AG09309 (cell line): Measurements from ENCODE around the gene ARMC2.
"Not testable (repeated sequence)": the region's sequence is repeated elsewhere in the genome, so short reads cannot be mapped to it uniquely, and the experiment has no call there.

ENCODE experiments used
- DNase-seq: peaks from one replicate; pipeline ENCODE4 v3.0.0-alpha.2; 2010; ENCODE audit warnings: low read depth
- H3K4me3 ChIP-seq: 2 replicates; pipeline ENCODE4 v1.5.1; 2011; ENCODE audit warnings: mild to moderate bottlenecking, low read depth, low read length, moderate library complexity; ENCODE audit not compliant: control insufficient read depth
- TF ChIP-seq, protein P1 (sequence below): IDR thresholded peaks from 2 replicates; pipeline ENCODE4 v1.5.1; 2011; ENCODE audit warnings: mild to moderate bottlenecking, low read depth, low read length, inconsistent platforms; ENCODE audit not compliant: insufficient read depth, control insufficient read depth; ENCODE audit errors: missing control alignments

The ARMC2 gene

DNA sequence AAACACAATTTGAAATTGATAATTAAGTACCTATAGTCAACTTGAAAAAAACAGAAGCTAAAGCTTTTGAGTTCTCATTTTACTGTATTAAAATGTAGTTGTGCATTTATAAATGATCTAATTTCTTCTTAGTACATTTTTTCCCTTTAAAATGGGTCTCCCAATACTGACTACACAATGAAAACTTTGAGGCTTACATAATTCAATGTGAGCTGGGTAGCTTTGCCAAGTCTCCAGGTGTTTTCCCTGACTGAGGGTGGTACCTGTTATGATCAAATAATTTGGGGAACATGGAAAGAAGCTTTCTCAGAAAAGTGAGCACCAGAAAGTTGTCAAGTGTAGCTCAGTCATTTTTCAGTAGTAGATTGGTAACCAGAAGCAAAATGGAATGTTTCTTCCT lies 74.3 kb downstream of the ARMC2 start:
- DNase-seq = no peak
- no peak overlapping the region for H3K4me3 ChIP-seq
- TF ChIP-seq, protein P1, sequence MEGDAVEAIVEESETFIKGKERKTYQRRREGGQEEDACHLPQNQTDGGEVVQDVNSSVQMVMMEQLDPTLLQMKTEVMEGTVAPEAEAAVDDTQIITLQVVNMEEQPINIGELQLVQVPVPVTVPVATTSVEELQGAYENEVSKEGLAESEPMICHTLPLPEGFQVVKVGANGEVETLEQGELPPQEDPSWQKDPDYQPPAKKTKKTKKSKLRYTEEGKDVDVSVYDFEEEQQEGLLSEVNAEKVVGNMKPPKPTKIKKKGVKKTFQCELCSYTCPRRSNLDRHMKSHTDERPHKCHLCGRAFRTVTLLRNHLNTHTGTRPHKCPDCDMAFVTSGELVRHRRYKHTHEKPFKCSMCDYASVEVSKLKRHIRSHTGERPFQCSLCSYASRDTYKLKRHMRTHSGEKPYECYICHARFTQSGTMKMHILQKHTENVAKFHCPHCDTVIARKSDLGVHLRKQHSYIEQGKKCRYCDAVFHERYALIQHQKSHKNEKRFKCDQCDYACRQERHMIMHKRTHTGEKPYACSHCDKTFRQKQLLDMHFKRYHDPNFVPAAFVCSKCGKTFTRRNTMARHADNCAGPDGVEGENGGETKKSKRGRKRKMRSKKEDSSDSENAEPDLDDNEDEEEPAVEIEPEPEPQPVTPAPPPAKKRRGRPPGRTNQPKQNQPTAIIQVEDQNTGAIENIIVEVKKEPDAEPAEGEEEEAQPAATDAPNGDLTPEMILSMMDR = no peak

DNA sequence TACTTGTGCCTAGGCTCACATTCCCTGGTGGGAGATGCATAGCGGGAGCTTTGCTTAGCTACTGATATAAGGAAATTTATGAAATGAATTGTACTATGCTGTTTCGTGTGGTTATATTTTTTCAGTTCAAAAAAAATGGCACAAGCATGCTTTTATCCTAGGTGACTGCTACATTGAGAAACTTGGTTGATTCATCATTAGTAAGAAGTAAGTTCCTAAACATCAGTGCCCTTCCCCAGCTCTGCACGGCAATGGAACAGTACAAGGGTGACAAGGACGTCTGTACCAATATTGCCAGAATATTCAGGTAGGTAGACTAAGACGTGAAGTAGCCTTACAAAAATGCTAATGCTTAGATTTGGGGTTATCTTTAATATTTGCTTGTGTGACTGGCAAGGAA lies 79.7 kb downstream of the ARMC2 start:
- no peak for DNase-seq
- no peak overlapping the region for H3K4me3 ChIP-seq
- TF ChIP-seq, protein P1 = no peak

DNA sequence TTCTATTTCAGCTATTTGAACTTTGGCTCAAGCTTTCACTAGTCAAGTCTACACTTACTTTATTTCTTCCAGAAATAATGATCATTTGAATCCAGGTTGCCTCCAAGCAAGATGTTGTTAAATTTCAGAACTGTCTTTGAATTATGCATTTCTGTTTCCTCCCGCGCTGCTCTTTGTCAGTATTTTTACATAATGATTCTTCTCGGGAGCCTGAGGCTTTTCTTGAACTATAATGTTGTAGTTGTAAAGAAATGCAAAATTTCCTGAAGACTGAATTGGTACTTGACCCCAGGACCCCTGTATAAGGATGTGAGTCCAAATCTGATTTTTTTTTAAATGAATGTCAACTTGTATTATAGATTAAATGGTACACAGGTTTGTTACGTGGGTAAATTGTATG lies 80.4 kb downstream of the ARMC2 start:
- TF ChIP-seq, protein P1 = no peak
- DNase-seq = no peak
- no peak overlapping the region for H3K4me3 ChIP-seq

DNA sequence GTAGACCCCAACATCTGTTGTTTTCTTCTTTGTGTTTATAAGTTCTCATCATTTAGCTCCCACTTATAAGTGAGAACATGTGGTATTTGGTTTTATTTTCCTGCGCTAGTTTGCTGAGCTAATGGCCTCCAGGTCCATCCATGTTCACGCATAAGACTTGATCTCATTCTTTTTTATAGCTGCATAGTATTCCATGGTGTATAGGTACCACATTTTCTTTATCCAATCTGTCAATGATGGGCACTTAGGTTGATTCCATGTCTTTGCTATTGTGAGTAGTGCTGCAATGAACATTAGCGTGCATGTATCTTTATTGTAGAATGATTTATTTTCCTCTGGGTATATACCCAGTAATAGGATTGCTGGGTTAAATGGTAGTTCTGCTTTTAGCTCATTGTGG lies 82.9 kb downstream of the ARMC2 start:
- not testable (repeated sequence) for DNase-seq, H3K4me3 ChIP-seq

DNA sequence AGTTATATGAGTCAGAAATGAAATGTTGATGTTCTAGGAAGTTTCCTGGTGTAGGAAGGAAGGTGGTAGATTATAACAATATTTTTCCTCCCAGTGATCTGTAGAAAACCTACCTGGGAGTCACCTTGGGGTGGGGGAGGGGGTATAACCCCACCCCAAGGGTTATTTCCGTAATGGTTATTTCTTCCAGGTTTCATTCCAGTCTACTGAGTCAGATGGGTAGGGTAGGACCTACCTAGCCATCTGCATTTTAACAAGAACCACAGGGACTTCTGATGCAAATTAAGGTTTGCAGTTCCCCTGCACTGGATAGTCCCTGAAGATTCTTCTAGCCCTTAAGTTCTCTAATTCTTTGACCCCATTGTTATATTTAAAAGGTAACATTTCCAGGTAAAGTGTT lies 88.9 kb downstream of the ARMC2 start:
- no peak overlapping the region for H3K4me3 ChIP-seq
- no peak for DNase-seq
- TF ChIP-seq, protein P1 = no peak

DNA sequence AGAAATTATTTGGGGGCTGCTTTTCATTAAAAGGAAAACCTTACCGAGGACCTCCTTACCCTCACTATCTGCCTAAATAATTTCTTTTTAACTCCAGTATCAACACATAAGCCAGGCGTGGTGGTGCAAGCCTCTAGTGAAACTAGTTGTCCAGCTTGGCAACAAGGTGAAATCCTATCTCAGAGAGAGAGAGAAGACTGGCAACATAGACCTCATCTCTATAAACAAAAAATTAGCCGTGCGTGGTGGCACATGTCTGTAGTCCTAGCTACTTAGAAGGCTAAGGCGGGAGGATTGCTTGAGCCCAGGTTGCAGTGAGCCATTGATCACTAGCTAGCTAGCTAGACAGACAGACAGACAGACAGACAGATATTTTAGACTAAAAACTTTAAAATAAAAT lies 92.5 kb downstream of the ARMC2 start:
- TF ChIP-seq, protein P1 = no peak
- no peak overlapping the region for H3K4me3 ChIP-seq
- no peak for DNase-seq

DNA sequence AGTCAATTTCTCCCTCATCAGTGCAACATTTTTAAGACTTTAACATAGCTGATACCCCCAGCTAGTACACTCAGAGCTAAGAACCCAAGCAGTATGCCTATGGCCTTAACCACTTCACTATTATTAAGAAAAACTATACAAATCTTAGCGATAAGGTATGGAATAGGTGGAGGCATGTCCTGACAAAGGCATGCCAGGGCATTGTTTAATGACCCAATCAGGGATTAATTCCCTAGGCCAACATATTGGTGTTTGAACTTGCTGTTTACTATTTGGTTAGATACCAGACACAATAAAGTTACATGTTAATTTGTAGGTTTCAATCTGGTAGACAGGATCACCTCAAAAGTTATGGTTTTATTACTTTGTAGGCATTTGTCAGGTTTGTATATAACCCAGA lies 93.1 kb downstream of the ARMC2 start:
- TF ChIP-seq, protein P1 = no peak
- no peak for DNase-seq
- H3K4me3 ChIP-seq = no peak overlapping the region

DNA sequence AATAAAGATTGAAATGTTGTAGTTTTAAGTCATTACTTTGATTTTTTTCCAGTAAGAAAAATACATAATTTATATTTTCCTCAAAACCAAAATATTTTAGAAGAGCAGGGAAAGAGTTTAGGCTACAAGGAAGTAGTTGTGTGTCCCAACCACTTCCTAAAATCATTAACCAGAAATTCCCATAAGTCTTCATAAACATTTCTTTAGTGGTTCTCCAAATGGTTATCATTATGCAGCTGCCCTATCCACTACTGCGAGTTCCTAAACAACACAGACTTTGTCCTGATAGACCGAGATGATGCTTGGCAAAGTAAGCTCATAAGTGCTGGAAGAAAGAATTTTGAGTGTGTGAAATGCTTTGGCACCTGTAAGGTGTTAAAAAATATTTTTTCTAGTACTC lies 93.6 kb downstream of the ARMC2 start:
- no peak for DNase-seq
- no peak overlapping the region for H3K4me3 ChIP-seq
- TF ChIP-seq, protein P1 = no peak
